Spinal cord (tissue), 10 donors: ENCODE results near the gene CPVL. TPM values are rescaled to one million over a fixed set of nuclear protein-coding genes. Genes with fewer than 3 reads are reported as not detected.
A peak's percentile ranks its signal among the peaks of the same experiment; 100 is the strongest.

Experiments used
- DNase-seq, 6 donors: peaks; one replicate each; pipeline versions ENCODE4 v3.0.0 to v3.0.0-alpha.2; 2013 to 2015; ENCODE audit warnings: low spot score in 6 of 6, low read depth in 4 of 6
- H3K27ac ChIP-seq: one replicate; pipeline ENCODE4 v1.5.1; 2013; ENCODE audit warnings: low read depth, low read length, control low read depth
- H3K27me3 ChIP-seq: one replicate; pipeline ENCODE4 v1.6.1; 2013; ENCODE audit warnings: low read length; ENCODE audit not compliant: control insufficient read depth, insufficient read depth
- H3K36me3 ChIP-seq: one replicate; pipeline ENCODE4 v1.6.1; 2013; ENCODE audit warnings: low read length; ENCODE audit not compliant: control insufficient read depth, insufficient read depth
- H3K4me1 ChIP-seq: one replicate; pipeline ENCODE4 v1.6.1; 2013; ENCODE audit warnings: low read length; ENCODE audit not compliant: control insufficient read depth, insufficient read depth
- H3K4me3 ChIP-seq: one replicate; pipeline ENCODE4 v1.5.1; 2013; ENCODE audit warnings: low read depth, low read length, control low read depth
- H3K9me3 ChIP-seq: one replicate; pipeline ENCODE4 v1.6.1; 2013; ENCODE audit warnings: low read length; ENCODE audit not compliant: control insufficient read depth, insufficient read depth
- WGBS: methylation state at CpG from one replicate; pipeline ENCODE4 v1.1.5; 2013; ENCODE audit warnings: missing lambda C conversion rate; ENCODE audit not compliant: insufficient coverage; 5-methylcytosine and 5-hydroxymethylcytosine counted together
- polyA plus RNA-seq, 2 donors: library from polyadenylated mRNA; unstranded; fragments of 120-200 nt; gene quantifications; one replicate each; pipeline ENCODE4 v1.2.1, GENCODE V29; 2013; ENCODE audit not compliant: insufficient read length in 2 of 2
- total RNA-seq, 2 donors: library from RNA; depleted of rRNA in 1 of 2; stranded (reverse); fragments of 120-200 nt in 1 of 2; fragments of >200 nt in 1 of 2; gene quantifications; one replicate each; pipeline versions ENCODE4 v1.2.3 to v1.2.4, GENCODE V29; 2013 to 2014
- donor health status: healthy.

Gene CPVL
- total and polyA plus RNA-seq, 4 donors: 14.2 to 42.2 (median 14.9) TPM

DNA sequence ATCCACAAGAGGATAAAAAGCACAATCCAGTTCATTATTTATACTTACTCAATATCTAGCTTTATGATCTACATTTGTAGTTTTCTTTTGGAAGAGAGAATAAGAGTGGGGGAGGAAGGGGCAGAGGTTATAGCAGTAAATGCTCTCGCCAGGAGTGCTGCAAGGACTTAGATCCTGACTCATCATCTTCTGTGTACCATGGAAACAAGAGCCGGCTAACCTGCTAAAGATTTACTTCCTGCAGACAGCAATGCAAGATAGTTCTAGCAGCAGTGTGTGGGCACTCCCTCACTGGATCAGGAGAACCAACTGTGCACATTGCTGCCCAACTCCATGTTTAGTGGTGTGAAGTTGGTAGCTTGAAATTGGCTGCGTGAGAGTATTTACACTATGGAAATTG, 140.5 kb downstream of the CPVL start:
- H3K36me3 ChIP-seq: no peaks in the 10 kb centered on the region
- no peak overlapping the region for H3K27ac ChIP-seq
- H3K4me1 ChIP-seq: no peaks in the 10 kb centered on the region
- no peak overlapping the region for H3K4me3 ChIP-seq
- no peaks in the 10 kb centered on the region for H3K9me3 ChIP-seq
- 47% methylated on average over 2 of the region's 3 CpGs for WGBS
- no peak for DNase-seq
- no peaks in the 10 kb centered on the region for H3K27me3 ChIP-seq

DNA sequence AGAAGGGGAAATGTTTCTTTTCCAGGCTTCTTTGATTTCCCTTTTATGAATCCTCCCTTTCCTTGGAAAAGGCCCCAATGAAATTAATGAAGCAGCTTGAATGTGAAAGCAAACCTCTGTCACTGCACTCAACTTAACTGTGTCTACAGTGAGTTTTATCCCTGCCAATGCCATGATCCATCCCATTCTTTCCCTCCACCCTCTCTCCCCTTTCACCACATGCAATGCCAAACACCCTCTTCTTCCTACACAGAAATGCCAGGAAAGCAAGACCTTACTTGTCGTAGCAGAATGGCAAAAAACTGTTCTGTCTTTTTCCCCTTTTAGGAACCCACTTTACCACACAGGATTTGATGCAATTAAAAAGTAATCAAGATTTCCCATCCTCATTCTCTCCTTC, 140.9 kb downstream of the CPVL start:
- Histone ChIP-seq H3K36me3 (no peaks in the 10 kb centered on the region), H3K9me3 (no peaks in the 10 kb centered on the region), H3K4me1 (peaks cover 1% of the 10 kb centered on the region), H3K27ac (no peak overlapping the region), H3K27me3 (no peaks in the 10 kb centered on the region), H3K4me3 (no peak overlapping the region)
- DNase-seq: peak in 1 of 6 donors; percentile 38
- no CpG with 5 or more reads among the region's 1 CpG for WGBS

GRCh38 chr7:29003703-29004102, 142.6 kb downstream of the CPVL start:
- Histone ChIP-seq H3K4me3 (no peak overlapping the region), H3K27me3 (no peaks in the 10 kb centered on the region), H3K36me3 (no peaks in the 10 kb centered on the region), H3K4me1 (peaks cover 4% of the 10 kb centered on the region), H3K27ac (no peak overlapping the region), H3K9me3 (no peaks in the 10 kb centered on the region)
- no peak for DNase-seq
- 96% methylated on average over 4 of the region's 5 CpGs for WGBS

GRCh38 chr7:29000717-29001076, 145.6 kb downstream of the CPVL start:
- Histone ChIP-seq H3K36me3 (no peaks in the 10 kb centered on the region), H3K4me3 (no peak overlapping the region), H3K27me3 (no peaks in the 10 kb centered on the region), H3K9me3 (no peaks in the 10 kb centered on the region), H3K4me1 (peaks cover 12% of the 10 kb centered on the region), H3K27ac (no peak overlapping the region)
- DNase-seq: no peak
- 94% methylated on average over 2 of the region's 2 CpGs for WGBS

GRCh38 chr7:28999895-29000716, 146.2 kb downstream of the CPVL start:
- Histone ChIP-seq H3K27ac (no peak overlapping the region), H3K27me3 (no peaks in the 10 kb centered on the region), H3K36me3 (no peaks in the 10 kb centered on the region), H3K4me3 (no peak overlapping the region), H3K9me3 (no peaks in the 10 kb centered on the region), H3K4me1 (peaks cover 12% of the 10 kb centered on the region)
- 15% methylated on average over 11 of the region's 12 CpGs for WGBS
- peak in 2 of 6 donors; percentile 57 to 89 for DNase-seq

DNA sequence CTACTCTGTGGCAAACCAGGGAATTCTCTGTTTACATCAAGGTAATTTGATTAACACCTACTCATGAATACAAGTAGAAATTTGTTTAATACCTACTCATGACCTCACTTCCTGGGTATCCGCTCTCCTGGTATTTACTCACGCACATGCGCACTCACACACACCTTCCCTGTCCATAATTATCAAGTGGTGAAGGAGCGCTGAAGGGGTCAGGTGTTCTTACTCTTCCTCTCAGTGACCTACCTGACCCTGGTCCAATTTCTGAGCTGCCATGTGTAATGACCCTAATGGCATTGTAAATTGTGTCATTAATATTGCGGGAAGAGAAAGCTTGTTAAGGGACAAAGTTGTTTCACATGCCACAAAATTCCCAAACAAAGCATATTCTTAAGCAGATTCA, 146.9 kb downstream of the CPVL start:
- DNase-seq: no peak
- no peaks in the 10 kb centered on the region for H3K9me3 ChIP-seq
- H3K4me3 ChIP-seq: no peak overlapping the region
- no peaks in the 10 kb centered on the region for H3K36me3 ChIP-seq
- no peak overlapping the region for H3K27ac ChIP-seq
- no CpG with 5 or more reads among the region's 5 CpGs for WGBS
- no peaks in the 10 kb centered on the region for H3K27me3 ChIP-seq
- peaks cover 12% of the 10 kb centered on the region for H3K4me1 ChIP-seq

DNA sequence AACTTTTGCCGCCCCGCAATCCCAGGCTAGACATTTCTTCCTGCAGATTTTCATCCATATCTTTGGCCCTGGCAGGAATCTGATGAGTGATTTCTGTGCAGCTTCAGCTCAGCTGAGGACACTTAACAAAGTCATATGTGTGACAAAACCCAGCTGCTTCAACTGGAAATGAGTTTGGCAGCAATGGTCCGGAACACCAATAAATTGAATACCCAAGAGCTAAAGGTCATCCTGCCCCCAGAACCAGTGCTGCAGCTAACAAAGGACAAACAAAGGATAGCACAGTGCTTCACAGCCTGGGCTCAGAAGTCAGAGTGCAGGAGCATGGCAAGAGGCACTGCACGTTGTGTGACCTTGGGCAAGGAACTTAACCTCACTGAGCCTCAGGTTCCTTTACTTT, 148.2 kb downstream of the CPVL start:
- peaks cover 12% of the 10 kb centered on the region for H3K4me1 ChIP-seq
- whole genome bisulfite sequencing: 55% methylated on average over 4 of the region's 4 CpGs
- DNase-seq: peak in 1 of 6 donors; percentile 78

DNA sequence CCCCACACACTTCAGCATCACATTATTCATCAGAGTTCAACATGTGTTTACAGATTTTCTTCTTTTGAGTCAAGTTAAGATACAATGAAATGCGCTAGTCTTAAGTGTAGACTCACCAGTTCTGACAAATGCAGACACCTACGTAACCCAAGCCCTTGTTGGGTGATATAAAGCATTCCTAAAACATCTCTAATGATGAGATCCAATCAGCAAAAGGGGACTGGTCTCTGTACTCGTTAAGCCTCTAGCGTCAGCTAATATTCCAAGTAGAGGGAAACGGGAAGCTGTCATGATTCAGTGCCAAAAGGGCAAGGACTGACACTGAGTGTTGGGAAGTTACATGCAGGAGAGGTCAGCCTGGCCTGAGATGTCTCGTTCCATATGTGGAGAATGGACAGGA, 149.5 kb downstream of the CPVL start:
- no peaks in the 10 kb centered on the region for H3K27me3 ChIP-seq
- H3K4me3 ChIP-seq: no peak overlapping the region
- H3K4me1 ChIP-seq: peaks cover 12% of the 10 kb centered on the region
- DNase-seq: no peak
- H3K27ac ChIP-seq: no peak overlapping the region
- H3K9me3 ChIP-seq: no peaks in the 10 kb centered on the region
- H3K36me3 ChIP-seq: no peaks in the 10 kb centered on the region
- WGBS: 88% methylated on average over 4 of the region's 6 CpGs

More for the DNA sequence above, 148.2 kb downstream of the CPVL start:
- Histone ChIP-seq H3K4me3 (no peak overlapping the region), H3K36me3 (no peaks in the 10 kb centered on the region), H3K27ac (no peak overlapping the region), H3K27me3 (no peaks in the 10 kb centered on the region), H3K9me3 (no peaks in the 10 kb centered on the region)

- H3K27ac ChIP-seq: no peak overlapping the region
- no peak for DNase-seq
- 100% methylated on average over 2 of the region's 4 CpGs for WGBS
- no peaks in the 10 kb centered on the region for H3K36me3 ChIP-seq
- H3K9me3 ChIP-seq: no peaks in the 10 kb centered on the region
- H3K4me1 ChIP-seq: peaks cover 5% of the 10 kb centered on the region
- no peak overlapping the region for H3K4me3 ChIP-seq
- H3K27me3 ChIP-seq: no peaks in the 10 kb centered on the region
These were observed 153.0 kb downstream of the CPVL start for GRCh38 chr7:28993371-28993770.

DNA sequence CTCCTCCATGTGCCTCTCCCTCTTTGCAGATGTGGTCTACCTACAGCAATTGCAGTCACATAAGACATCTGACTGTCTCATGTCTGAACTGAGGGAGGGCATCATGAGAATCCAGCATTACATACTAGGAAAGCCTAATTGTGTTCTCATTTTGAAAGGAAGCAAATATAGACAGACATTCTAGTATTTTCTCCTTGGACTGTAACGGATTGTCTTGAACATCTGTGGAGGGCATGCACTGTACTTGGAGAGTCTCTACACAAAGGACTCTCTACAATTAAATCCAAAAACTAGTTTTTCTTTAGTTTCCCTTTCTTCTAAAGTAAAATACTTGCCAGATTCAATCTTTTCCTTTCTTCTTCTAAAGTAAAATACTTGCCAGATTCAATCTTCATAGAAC, 153.5 kb downstream of the CPVL start:
- no peaks in the 10 kb centered on the region for H3K9me3 ChIP-seq
- no peak overlapping the region for H3K4me3 ChIP-seq
- no CpG with 5 or more reads among the region's 1 CpG for WGBS
- H3K27ac ChIP-seq: peak overlapping the region; percentile 25
- no peaks in the 10 kb centered on the region for H3K4me1 ChIP-seq
- no peaks in the 10 kb centered on the region for H3K27me3 ChIP-seq
- DNase-seq: no peak
- H3K36me3 ChIP-seq: no peaks in the 10 kb centered on the region
